ENCODE measurements around the gene KRT8.

DNA sequence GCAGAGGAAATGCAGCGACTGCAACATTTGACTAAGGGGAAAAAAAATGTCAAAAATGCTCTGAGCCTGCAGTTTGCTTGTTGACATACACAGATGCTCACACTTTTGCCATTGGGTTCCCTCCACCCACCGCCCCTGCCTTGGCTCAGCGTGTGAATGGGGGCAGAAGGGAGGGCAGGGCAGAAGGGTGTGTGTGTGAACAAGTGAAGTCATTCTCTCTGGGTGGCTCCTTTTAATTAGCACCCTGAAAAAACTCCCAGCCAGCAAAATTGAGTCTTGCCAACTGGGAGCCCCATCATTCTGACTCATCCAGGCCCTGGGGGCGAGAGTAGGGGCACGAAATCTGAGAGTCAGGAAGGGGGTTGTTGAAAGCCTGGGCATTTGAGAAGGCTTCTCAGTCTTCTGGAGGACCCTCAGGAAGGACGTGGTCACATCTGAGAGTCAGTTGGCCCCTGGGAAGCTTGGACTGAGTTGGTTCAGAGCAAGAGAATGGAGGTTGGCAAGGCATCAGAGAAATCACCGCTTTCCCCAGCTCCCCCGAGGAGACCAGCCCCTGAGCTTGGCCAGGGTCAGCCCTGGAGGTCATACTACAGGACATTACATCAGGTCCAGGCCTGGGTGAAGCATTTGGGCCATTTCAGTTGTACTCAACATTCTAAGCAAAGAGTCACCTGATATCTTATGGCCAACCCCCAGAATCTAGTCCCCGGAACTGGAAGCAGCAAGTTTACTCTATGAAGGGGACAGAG, 33.4 kb downstream of the KRT8 start:
- TF ChIP-seq, protein P1, sequence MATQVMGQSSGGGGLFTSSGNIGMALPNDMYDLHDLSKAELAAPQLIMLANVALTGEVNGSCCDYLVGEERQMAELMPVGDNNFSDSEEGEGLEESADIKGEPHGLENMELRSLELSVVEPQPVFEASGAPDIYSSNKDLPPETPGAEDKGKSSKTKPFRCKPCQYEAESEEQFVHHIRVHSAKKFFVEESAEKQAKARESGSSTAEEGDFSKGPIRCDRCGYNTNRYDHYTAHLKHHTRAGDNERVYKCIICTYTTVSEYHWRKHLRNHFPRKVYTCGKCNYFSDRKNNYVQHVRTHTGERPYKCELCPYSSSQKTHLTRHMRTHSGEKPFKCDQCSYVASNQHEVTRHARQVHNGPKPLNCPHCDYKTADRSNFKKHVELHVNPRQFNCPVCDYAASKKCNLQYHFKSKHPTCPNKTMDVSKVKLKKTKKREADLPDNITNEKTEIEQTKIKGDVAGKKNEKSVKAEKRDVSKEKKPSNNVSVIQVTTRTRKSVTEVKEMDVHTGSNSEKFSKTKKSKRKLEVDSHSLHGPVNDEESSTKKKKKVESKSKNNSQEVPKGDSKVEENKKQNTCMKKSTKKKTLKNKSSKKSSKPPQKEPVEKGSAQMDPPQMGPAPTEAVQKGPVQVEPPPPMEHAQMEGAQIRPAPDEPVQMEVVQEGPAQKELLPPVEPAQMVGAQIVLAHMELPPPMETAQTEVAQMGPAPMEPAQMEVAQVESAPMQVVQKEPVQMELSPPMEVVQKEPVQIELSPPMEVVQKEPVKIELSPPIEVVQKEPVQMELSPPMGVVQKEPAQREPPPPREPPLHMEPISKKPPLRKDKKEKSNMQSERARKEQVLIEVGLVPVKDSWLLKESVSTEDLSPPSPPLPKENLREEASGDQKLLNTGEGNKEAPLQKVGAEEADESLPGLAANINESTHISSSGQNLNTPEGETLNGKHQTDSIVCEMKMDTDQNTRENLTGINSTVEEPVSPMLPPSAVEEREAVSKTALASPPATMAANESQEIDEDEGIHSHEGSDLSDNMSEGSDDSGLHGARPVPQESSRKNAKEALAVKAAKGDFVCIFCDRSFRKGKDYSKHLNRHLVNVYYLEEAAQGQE (IDR thresholded peaks at IDR 0.05; ENCODE audit: borderline replicate concordance in 1 of 2, low read depth in 1 of 2, low read length in 2 of 2), result no peak
- TF ChIP-seq BHLHE40 (IDR thresholded peaks at IDR 0.05; ENCODE audit: low read length), result no peak
- TF ChIP-seq HNF4A (CRISPR knock-in tag; IDR thresholded peaks at IDR 0.05), result no peak
- TF ChIP-seq SUZ12 (IDR thresholded peaks at IDR 0.05; ENCODE audit: low read depth, low read length), result no peak
- TF ChIP-seq SMARCC2 (IDR thresholded peaks at IDR 0.05), result no peak
- TF ChIP-seq HOXA5 (CRISPR knock-in tag; IDR thresholded peaks at IDR 0.05), result no peak
- no peak for TF ChIP-seq CREM (IDR thresholded peaks at IDR 0.05)
- no peak for TF ChIP-seq CREM (CRISPR knock-in tag; IDR thresholded peaks at IDR 0.05)
- TF ChIP-seq, protein P2, sequence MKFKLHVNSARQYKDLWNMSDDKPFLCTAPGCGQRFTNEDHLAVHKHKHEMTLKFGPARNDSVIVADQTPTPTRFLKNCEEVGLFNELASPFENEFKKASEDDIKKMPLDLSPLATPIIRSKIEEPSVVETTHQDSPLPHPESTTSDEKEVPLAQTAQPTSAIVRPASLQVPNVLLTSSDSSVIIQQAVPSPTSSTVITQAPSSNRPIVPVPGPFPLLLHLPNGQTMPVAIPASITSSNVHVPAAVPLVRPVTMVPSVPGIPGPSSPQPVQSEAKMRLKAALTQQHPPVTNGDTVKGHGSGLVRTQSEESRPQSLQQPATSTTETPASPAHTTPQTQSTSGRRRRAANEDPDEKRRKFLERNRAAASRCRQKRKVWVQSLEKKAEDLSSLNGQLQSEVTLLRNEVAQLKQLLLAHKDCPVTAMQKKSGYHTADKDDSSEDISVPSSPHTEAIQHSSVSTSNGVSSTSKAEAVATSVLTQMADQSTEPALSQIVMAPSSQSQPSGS (CRISPR knock-in tag; IDR thresholded peaks at IDR 0.05), result no peak
- TF ChIP-seq, protein P3, sequence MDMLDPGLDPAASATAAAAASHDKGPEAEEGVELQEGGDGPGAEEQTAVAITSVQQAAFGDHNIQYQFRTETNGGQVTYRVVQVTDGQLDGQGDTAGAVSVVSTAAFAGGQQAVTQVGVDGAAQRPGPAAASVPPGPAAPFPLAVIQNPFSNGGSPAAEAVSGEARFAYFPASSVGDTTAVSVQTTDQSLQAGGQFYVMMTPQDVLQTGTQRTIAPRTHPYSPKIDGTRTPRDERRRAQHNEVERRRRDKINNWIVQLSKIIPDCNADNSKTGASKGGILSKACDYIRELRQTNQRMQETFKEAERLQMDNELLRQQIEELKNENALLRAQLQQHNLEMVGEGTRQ (IDR thresholded peaks at IDR 0.05; ENCODE audit: low read depth, low read length), result no peak
- TF ChIP-seq, protein P3 (CRISPR knock-in tag; IDR thresholded peaks at IDR 0.05; ENCODE audit: borderline replicate concordance), result no peak
